K562 (cell line): Measurements from ENCODE around the gene PIN1. TPM values are rescaled to one million over a fixed set of nuclear protein-coding genes. Genes with fewer than 3 reads are reported as not detected.

Source experiments
- ATAC-seq: fragments of 200-7000 bp; cut with Tn5 transposase; 3 replicates; pipeline ENCODE4 v1.9.1; 2020; ENCODE audit warnings: moderate library complexity
- Bru-seq: library from RNA; stranded (reverse); fragments of 400-500 nt; gene quantifications from one replicate; lab custom pipeline; 2021; lab: Mats Ljungman, UMichigan
- BruChase-seq, 2 experiments: library from RNA; stranded (reverse); fragments of 400-500 nt; gene quantifications; one replicate each; lab custom pipeline; 2021; lab: Mats Ljungman, UMichigan
- BruUV-seq: library from RNA; stranded (reverse); fragments of 400-500 nt; replicated peaks from 2 replicates; lab custom pipeline; 2021; lab: Mats Ljungman, UMichigan
- CTCF ChIA-PET: fragments of 300-600 bp; formaldehyde crosslinking; extraction: SDS; loops from one replicate; lab custom pipeline; 2021; ENCODE audit warnings: low intra/inter-chr PET ratio; lab: Yijun Ruan, JAX
- POLR2A ChIA-PET: fragments of 300-600, 350-650 bp; sonication (Branson Sonifier 250); formaldehyde crosslinking; extraction: SDS; loops from one replicate; lab custom pipeline; 2021; ENCODE audit warnings: antibody characterized with exemption, inconsistent platforms; lab: Yijun Ruan, JAX
- DNase-seq, 4 experiments: peaks; one replicate each; pipeline versions ENCODE4 v3.0.0 to v3.0.0-alpha.2; 2011 to 2018; ENCODE audit warnings: low spot score in 3 of 4, mixed read lengths in 3 of 4; ENCODE audit errors: extremely low read depth in 1 of 4
- FAIRE-seq: peaks from 2 replicates; lab custom pipeline; 2011; peaks lifted over from hg19 to GRCh38; lab: Jason Lieb, UNC
- H2AFZ ChIP-seq: 2 replicates; pipeline ENCODE4 v1.6.0; 2011; ENCODE audit warnings: low read depth, low read length, control low read depth, inconsistent platforms
- H3K27ac ChIP-seq: fragments of 200-600 bp; 3 replicates; pipeline ENCODE4 v1.8.0; 2011; ENCODE audit warnings: low read depth, mild to moderate bottlenecking, control low read depth, inconsistent platforms, low read length, moderate library complexity, mixed read lengths; ENCODE audit errors: extremely low read depth
- H3K27me3 ChIP-seq, 2 experiments: fragments of 300-600 bp in 1 of 2; 2 replicates in 1 of 2; 3 replicates in 1 of 2; pipeline versions ENCODE4 v1.6.0 to v1.8.0; 2011; ENCODE audit warnings: inconsistent platforms in 2 of 2, low read length in 2 of 2, mild to moderate bottlenecking in 1 of 2, mixed read lengths in 1 of 2, moderate library complexity in 1 of 2; ENCODE audit not compliant: control insufficient read depth in 2 of 2, insufficient read depth in 2 of 2
- H3K36me3 ChIP-seq: fragments of 300-600 bp; 3 replicates; pipeline ENCODE4 v1.8.0; 2011; ENCODE audit warnings: mild to moderate bottlenecking, low read length, inconsistent platforms; ENCODE audit not compliant: control insufficient read depth, insufficient read depth
- H3K4me1 ChIP-seq, 2 experiments: fragments of 200-600 bp in 1 of 2; replicated peaks in 1 of 2; 2 replicates in 1 of 2; 3 replicates in 1 of 2; pipeline versions ENCODE4 v1.5.1 to v1.8.0; 2011; ENCODE audit warnings: inconsistent platforms in 2 of 2, low read length in 2 of 2, mild to moderate bottlenecking in 1 of 2, mixed read lengths in 1 of 2, moderate library complexity in 1 of 2; ENCODE audit not compliant: control insufficient read depth in 2 of 2, insufficient read depth in 2 of 2
- H3K4me2 ChIP-seq: 2 replicates; pipeline ENCODE4 v1.6.1; 2011; ENCODE audit warnings: low read length, control low read depth, inconsistent platforms, mixed read lengths; ENCODE audit not compliant: insufficient read depth
- H3K4me3 ChIP-seq: fragments of 200-600 bp; sonication (generic), shearing (Covaris generic); 2 replicates; pipeline ENCODE4 v1.5.1; 2016; ENCODE audit warnings: control low read depth, inconsistent platforms
- H3K79me2 ChIP-seq: fragments of 200-600 bp; 3 replicates; pipeline ENCODE4 v1.8.0; 2011; ENCODE audit warnings: low read length, inconsistent platforms; ENCODE audit not compliant: control insufficient read depth, insufficient read depth
- H3K9ac ChIP-seq, 2 experiments: 2 replicates each; pipeline versions ENCODE4 v1.6.0 to v1.6.1; 2011; ENCODE audit warnings: low read depth in 2 of 2, low read length in 2 of 2, control low read depth in 1 of 2, inconsistent platforms in 1 of 2, mild to moderate bottlenecking in 1 of 2, mixed read lengths in 1 of 2; ENCODE audit not compliant: insufficient read depth in 1 of 2
- H3K9me1 ChIP-seq: one replicate; pipeline ENCODE4 v1.6.0; 2011; ENCODE audit warnings: inconsistent platforms, mild to moderate bottlenecking, low read length, moderate library complexity; ENCODE audit not compliant: control insufficient read depth, insufficient read depth
- H3K9me3 ChIP-seq: replicated peaks from 2 replicates; pipeline ENCODE4 v1.5.1; 2011; ENCODE audit warnings: low read depth, low read length, inconsistent platforms; ENCODE audit not compliant: control insufficient read depth, insufficient read depth
- H4K20me1 ChIP-seq: replicated peaks from 2 replicates; pipeline ENCODE4 v1.6.1; 2011; ENCODE audit warnings: low read length, inconsistent platforms, mixed read lengths; ENCODE audit not compliant: control insufficient read depth, insufficient read depth
- CC2D1A ChIP-seq: fragments of 450-650 bp; IDR thresholded peaks from 2 replicates; pipeline ENCODE4 v1.6.1; 2017; ENCODE audit warnings: mild to moderate bottlenecking
- FOXJ2 ChIP-seq: fragments of 200-800 bp; sonication (Bioruptor generic); IDR thresholded peaks from 2 replicates; pipeline ENCODE4 v1.6.1; 2016; ENCODE audit warnings: missing genetic modification characterization, missing compliant biosample characterization
- HINFP ChIP-seq: fragments of 450-650 bp; conservative IDR thresholded peaks from 2 replicates; pipeline ENCODE4 v1.6.1; 2016; ENCODE audit warnings: missing genetic modification characterization, low read depth, mild to moderate bottlenecking, control low read depth, missing compliant biosample characterization
- MBD2 ChIP-seq: sonication (generic); IDR thresholded peaks from 2 replicates; pipeline ENCODE4 v1.6.1; 2016; ENCODE audit warnings: low read depth, borderline replicate concordance
- MYNN ChIP-seq, 2 experiments: sonication (generic); formaldehyde crosslinking in 1 of 2; IDR thresholded peaks; 2 replicates each; pipeline versions ENCODE4 v1.5.0 to v1.6.1; 2016 to 2020; ENCODE audit warnings: antibody characterized with exemption in 1 of 2, missing genetic modification reagents in 1 of 2
- POLR2AphosphoS2 ChIP-seq: IDR thresholded peaks from 2 replicates; pipeline ENCODE4 v1.6.1; 2012; ENCODE audit warnings: low read length, improper control_type of control experiment
- ZBTB7A ChIP-seq: IDR thresholded peaks from 2 replicates; pipeline ENCODE4 v1.6.1; 2011; ENCODE audit warnings: low read depth, mild to moderate bottlenecking, low read length, moderate library complexity, borderline replicate concordance; ENCODE audit not compliant: control insufficient read depth
- ZNF143 ChIP-seq: sonication (generic); formaldehyde crosslinking; IDR thresholded peaks from 2 replicates; pipeline ENCODE4 v1.9.0; 2022; ENCODE audit warnings: mild to moderate bottlenecking, missing genetic modification reagents
- WGBS: fragments of 100-300 bp; shearing (Covaris generic); methylation state at CpG from one replicate; pipeline ENCODE4 v1.1.6; 2016; ENCODE audit warnings: low coverage, mixed read lengths; ENCODE audit not compliant: insufficient coverage; ENCODE audit errors: missing lambda C conversion rate; 5-methylcytosine and 5-hydroxymethylcytosine counted together
- in situ Hi-C: fragments of 300-500 bp; cut with MboI; formaldehyde crosslinking; loops from 4 replicates; pipeline ENCODE4 v1.15.0; 2018; ENCODE audit warnings: inconsistent platforms, mixed read lengths
- intact Hi-C: fragments of 100-400 bp; cut with micrococcal nuclease; formaldehyde crosslinking; loops from 2 replicates; pipeline ENCODE4 v1.14.2; 2022
- long read RNA-seq, 3 experiments: library from polyadenylated mRNA in 2 of 3; library from RNA in 1 of 3; unstranded in 2 of 3; stranded (forward) in 1 of 3; transcript quantifications; one replicate each; pipeline ENCODE4 v2.0.0, GENCODE V29; 2019 to 2022
- polyA minus RNA-seq, 3 experiments: library from RNA; depleted of rRNA, polyadenylated mRNA; stranded (reverse); fragments of >200 nt; gene quantifications; 2 replicates each; pipeline ENCODE4 v1.2.3, GENCODE V29; 2011
- polyA plus RNA-seq, 8 experiments: library from polyadenylated mRNA; depleted of rRNA in 4 of 8; stranded (reverse) in 5 of 8; unstranded in 3 of 8; fragments of >200 nt; fragmentation: Nextera tagmentation in 2 of 8; fragmentation: Illumina TruSeq in 1 of 8; extraction: Ambion mirVana in 2 of 8; extraction: Trizol in 1 of 8; gene quantifications; 2 replicates each; pipeline versions ENCODE4 v1.2.1 to v1.2.3, GENCODE V29; 2011 to 2014; ENCODE audit warnings: inconsistent platforms in 1 of 8, missing spikeins in 1 of 8
- total RNA-seq, 7 experiments: library from RNA; depleted of rRNA in 6 of 7; stranded (reverse); fragments of >200 nt in 6 of 7; fragmentation: Illumina TruSeq in 2 of 7; extraction: Trizol in 2 of 7; gene quantifications; 2 replicates each; pipeline versions ENCODE4 v1.2.1 to v1.2.3, GENCODE V29; 2011 to 2021; ENCODE audit warnings: low replicate concordance in 1 of 7
- TF ChIP-seq, protein P1 (sequence below), 2 experiments: fragments of 450-650 bp; conservative IDR thresholded peaks; 2 replicates each; pipeline ENCODE4 v1.6.1; 2017; ENCODE audit warnings: mild to moderate bottlenecking in 2 of 2, moderate library complexity in 2 of 2
- TF ChIP-seq, protein P2 (sequence below): sonication (generic); formaldehyde crosslinking; IDR thresholded peaks from 2 replicates; pipeline ENCODE4 v1.8.0; 2022; ENCODE audit warnings: missing genetic modification reagents, mild to moderate bottlenecking, moderate library complexity, borderline replicate concordance

PIN1 gene
- total RNA-seq (2011; cell fraction: chromatin; rRNA removed; ENCODE audit: low replicate concordance): 28.9 and 74.2 TPM in 2 replicates
- 53.7 and 55.2 TPM in 2 replicates for total RNA-seq (2011; cell fraction: nucleolus; rRNA removed)
- 39.3 and 42.7 TPM in 2 replicates for total RNA-seq (2011; cell fraction: nucleoplasm; rRNA removed)
- 178 and 240 TPM in 2 replicates for total RNA-seq (2014; rRNA removed)
- 16.7 and 24.2 TPM in 2 replicates for total RNA-seq (2014; rRNA removed; fragmentation: Illumina TruSeq; extraction: Trizol)
- 55.8 and 60.9 TPM in 2 replicates for total RNA-seq (2015; rRNA removed; fragmentation: Illumina TruSeq; extraction: Trizol)
- 97.6 and 104 TPM in 2 replicates for total RNA-seq (2021)
- polyA plus RNA-seq (2011; rRNA removed): 42.5 and 48.1 TPM in 2 replicates
- polyA plus RNA-seq (2011; cell fraction: cytosol; rRNA removed): 72.1 and 158 TPM in 2 replicates
- polyA plus RNA-seq (2011; cell fraction: nucleus; rRNA removed): 44.6 and 79.3 TPM in 2 replicates
- 74.0 and 77.2 TPM in 2 replicates for polyA plus RNA-seq (2012)
- 19.6 and 58.2 TPM in 2 replicates for polyA plus RNA-seq (2014; fragmentation: Illumina TruSeq; extraction: Trizol)
- polyA plus RNA-seq (2014; fragmentation: Nextera tagmentation; extraction: Ambion mirVana): 1 to 10 TPM; 1.6 to 4.1 TPM
- polyA plus RNA-seq (2014; rRNA removed): 131 and 180 TPM in 2 replicates
- polyA minus RNA-seq (2011; rRNA and poly(A)+ RNA removed): 6.7 and 10.2 TPM in 2 replicates
- polyA minus RNA-seq (2011; cell fraction: cytosol; rRNA and poly(A)+ RNA removed): 21.9 and 23.9 TPM in 2 replicates
- polyA minus RNA-seq (2011; cell fraction: nucleus; rRNA and poly(A)+ RNA removed): 14.3 and 14.9 TPM in 2 replicates
- percentile 78 among the genes with signal in this experiment for Bru-seq, nascent RNA
- BruChase-seq, experiment 1, labeled RNA remaining after a 2-hour chase: percentile 70 among the genes with signal in this experiment
- percentile 68 among the genes with signal in this experiment for BruChase-seq, experiment 2, labeled RNA remaining after a 6-hour chase
- long read RNA-seq, experiment 1, full-length matches to known transcripts: 329 of 418 reads
- long read RNA-seq, experiment 1, partial matches to known transcripts: 6 of 418 reads
- long read RNA-seq, experiment 1, other reads (novel, unspliced or antisense): 83 of 418 reads
- long read RNA-seq, experiment 2, full-length matches to known transcripts: 83 of 108 reads
- long read RNA-seq, experiment 2, partial matches to known transcripts: 7 of 108 reads
- long read RNA-seq, experiment 2, other reads (novel, unspliced or antisense): 18 of 108 reads
- long read RNA-seq, experiment 3, full-length matches to known transcripts: 158 of 162 reads
- long read RNA-seq, experiment 3, partial matches to known transcripts: 1 of 162 reads
- long read RNA-seq, experiment 3, other reads (novel, unspliced or antisense): 3 of 162 reads

DNA sequence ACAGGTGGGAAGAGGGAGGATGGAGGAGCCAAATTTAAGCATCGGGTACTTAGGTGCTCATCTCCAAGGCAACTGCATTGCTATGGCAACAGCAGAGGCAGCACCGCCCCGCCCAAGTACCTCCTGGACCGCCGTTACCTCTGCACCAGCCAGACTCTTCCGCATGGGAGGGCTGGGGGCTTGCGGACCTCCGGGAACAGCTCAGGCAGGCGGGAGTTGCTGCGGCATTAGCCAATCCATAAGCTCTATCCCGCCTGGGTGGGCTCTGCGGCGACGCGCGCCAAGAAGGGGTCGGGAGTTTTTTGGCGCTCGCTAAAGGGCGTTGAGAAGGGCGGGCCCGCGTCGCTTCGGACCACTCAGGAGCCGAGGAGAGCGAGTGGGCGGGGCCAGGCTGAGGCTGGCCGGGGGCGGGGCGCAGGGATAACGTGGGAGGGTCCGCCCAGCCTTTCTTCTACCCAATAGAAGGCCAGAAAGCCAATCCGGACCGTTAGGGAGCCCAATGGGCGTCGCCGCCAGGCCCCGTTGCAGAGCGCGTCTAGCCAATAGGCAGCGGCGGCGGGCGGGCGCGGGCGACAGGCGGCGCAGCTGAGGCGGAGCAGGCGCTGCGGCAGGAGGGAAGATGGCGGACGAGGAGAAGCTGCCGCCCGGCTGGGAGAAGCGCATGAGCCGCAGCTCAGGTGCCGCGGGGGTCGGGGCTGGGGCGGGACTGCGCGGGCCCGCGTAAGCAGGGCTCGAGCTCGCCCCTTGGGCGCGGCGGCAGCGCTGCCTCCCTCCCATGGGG lies at the start of gene PIN1:
Gene PIN1 (plus strand): TSS at position 593 of the 781 bp plus-strand sequence. CDS start 27 bp downstream, at position 620.
- Histone ChIP-seq H3K27ac (peak within 1 kb of the TSS; percentile 41; the same call in 2 of the 3 replicates), H3K79me2 (peaks cover 20% of the 10 kb centered on the region), H2AFZ (peak within 1 kb of the TSS; percentile 95), H3K9ac (peak within 1 kb of the TSS; percentile 75 to 93), H4K20me1 (no peaks in the 10 kb centered on the region), H3K4me2 (peak within 1 kb of the TSS; percentile 97), H3K27me3 (no peaks in the 10 kb centered on the region), H3K9me3 (no peaks in the 10 kb centered on the region), H3K9me1 (no peaks in the 10 kb centered on the region), H3K4me3 (peak within 1 kb of the TSS; percentile 96), H3K4me1 (peaks cover 8 to 17% of the 10 kb centered on the region in 2 experiments; a peak in 3 of 5 replicates), H3K36me3 (peaks cover 36% of the 10 kb centered on the region; the same call in 2 of the 3 replicates)
- peak; percentile 89 for FAIRE-seq
- ChIA-PET POLR2A (interaction anchor here (0.9 kb wide), 1 partner anchor 10 kb away, joined by 3 read pairs; no protein-coding TSS in a partner anchor), CTCF (no interaction called here)
- ATAC-seq: peak; percentile 99
- in situ Hi-C loops (no loop called here), intact Hi-C loops (no loop called here)
- under 1% methylated on average over 49 of the region's 73 CpGs for WGBS
- DNase-seq: peak; percentile 96 to 99 (median 98)
- no TSS peak for BruUV-seq
- TF ChIP-seq HINFP (tag): peak; percentile 70
- TF ChIP-seq, protein P1, sequence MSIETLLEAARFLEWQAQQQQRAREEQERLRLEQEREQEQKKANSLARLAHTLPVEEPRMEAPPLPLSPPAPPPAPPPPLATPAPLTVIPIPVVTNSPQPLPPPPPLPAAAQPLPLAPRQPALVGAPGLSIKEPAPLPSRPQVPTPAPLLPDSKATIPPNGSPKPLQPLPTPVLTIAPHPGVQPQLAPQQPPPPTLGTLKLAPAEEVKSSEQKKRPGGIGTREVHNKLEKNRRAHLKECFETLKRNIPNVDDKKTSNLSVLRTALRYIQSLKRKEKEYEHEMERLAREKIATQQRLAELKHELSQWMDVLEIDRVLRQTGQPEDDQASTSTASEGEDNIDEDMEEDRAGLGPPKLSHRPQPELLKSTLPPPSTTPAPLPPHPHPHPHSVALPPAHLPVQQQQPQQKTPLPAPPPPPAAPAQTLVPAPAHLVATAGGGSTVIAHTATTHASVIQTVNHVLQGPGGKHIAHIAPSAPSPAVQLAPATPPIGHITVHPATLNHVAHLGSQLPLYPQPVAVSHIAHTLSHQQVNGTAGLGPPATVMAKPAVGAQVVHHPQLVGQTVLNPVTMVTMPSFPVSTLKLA (conservative IDR thresholded peaks at IDR 0.05): peak; percentile 14 to 70; a peak in 1 of 4 replicates
- TF ChIP-seq ZNF143 (CRISPR knock-in tag): 0 out of 2 replicates have a peak, but pooled peaks have one; percentile 44
- TF ChIP-seq CC2D1A: peak; percentile 13; the same call in 1 of the 2 replicates
- no peak for TF ChIP-seq FOXJ2
- TF ChIP-seq MBD2: peak; percentile 97
- 0 out of 2 replicates have a peak, but pooled peaks have one; percentile 72 for TF ChIP-seq POLR2AphosphoS2
- TF ChIP-seq, protein P2, sequence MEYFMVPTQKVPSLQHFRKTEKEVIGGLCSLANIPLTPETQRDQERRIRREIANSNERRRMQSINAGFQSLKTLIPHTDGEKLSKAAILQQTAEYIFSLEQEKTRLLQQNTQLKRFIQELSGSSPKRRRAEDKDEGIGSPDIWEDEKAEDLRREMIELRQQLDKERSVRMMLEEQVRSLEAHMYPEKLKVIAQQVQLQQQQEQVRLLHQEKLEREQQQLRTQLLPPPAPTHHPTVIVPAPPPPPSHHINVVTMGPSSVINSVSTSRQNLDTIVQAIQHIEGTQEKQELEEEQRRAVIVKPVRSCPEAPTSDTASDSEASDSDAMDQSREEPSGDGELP (CRISPR knock-in tag): peak; percentile 93
- peak; percentile 52; the same call in 1 of the 2 replicates for TF ChIP-seq ZBTB7A
- peak; percentile 99 for TF ChIP-seq MYNN (IDR thresholded peaks at IDR 0.05)
- no peak for TF ChIP-seq MYNN (CRISPR knock-in tag; IDR thresholded peaks at IDR 0.05)
